GM15510 (cell line): Measurements from ENCODE around the gene MYH10.

Experiments used
- POLR2A ChIP-seq: IDR thresholded peaks from 3 replicates; pipeline ENCODE4 v1.6.1; 2011; ENCODE audit warnings: borderline replicate concordance; ENCODE audit not compliant: insufficient read length; ENCODE audit errors: extremely low read depth

MYH10 gene

GRCh38 chr17:8654822-8655221 lies 24.3 kb upstream of the MYH10 start:
- TF ChIP-seq POLR2A, result no peak

- TF ChIP-seq POLR2A, result no peak
Measured at GRCh38 chr17:8651013-8651412, 20.5 kb upstream of the MYH10 start.

DNA sequence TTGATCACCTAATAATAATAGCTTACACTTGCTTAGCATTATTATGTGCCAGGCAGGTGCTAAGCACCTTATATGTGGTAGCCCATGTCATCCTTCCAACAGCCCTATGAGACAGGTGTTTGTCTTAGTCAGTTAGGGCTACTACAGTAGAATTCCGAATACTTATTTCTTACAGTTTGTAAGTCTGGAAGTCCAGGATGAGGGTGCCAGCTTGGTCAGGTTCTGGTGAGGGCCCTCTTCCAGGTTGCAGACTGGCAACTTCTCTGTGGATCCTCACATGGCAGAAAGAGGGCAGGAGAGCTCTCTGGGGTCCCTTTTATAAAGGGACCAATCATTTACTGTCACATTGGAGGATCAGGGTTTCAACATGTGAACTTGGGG lies 19.6 kb upstream of the MYH10 start:
- no peak for TF ChIP-seq POLR2A

- TF ChIP-seq POLR2A, result no peak
Measured at GRCh38 chr17:8649157-8650118, 18.9 kb upstream of the MYH10 start.

DNA sequence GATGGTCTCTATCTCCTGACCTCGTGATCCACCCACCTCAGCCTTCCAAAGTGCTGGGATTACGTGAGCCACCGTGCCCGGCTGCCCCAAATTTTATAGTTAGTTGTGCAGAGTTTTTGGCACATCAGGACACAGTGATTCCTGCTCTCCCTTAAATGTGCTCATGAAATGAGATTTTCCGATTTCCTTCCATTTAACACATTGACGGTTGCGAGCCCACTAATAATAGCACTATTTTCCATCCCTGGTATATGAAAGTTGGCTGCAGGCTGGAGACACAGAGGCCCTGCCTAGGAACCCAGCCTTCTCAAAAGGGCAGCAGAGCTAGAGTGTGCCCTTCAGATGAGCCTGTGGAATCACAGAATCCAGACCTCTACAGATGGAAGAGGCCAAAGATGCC lies 17.4 kb upstream of the MYH10 start:
- no peak for TF ChIP-seq POLR2A

- no peak for TF ChIP-seq POLR2A
Measured at GRCh38 chr17:8647202-8647601, 16.7 kb upstream of the MYH10 start.

- TF ChIP-seq POLR2A, result no peak
Measured at GRCh38 chr17:8644507-8644902, 14.0 kb upstream of the MYH10 start.

DNA sequence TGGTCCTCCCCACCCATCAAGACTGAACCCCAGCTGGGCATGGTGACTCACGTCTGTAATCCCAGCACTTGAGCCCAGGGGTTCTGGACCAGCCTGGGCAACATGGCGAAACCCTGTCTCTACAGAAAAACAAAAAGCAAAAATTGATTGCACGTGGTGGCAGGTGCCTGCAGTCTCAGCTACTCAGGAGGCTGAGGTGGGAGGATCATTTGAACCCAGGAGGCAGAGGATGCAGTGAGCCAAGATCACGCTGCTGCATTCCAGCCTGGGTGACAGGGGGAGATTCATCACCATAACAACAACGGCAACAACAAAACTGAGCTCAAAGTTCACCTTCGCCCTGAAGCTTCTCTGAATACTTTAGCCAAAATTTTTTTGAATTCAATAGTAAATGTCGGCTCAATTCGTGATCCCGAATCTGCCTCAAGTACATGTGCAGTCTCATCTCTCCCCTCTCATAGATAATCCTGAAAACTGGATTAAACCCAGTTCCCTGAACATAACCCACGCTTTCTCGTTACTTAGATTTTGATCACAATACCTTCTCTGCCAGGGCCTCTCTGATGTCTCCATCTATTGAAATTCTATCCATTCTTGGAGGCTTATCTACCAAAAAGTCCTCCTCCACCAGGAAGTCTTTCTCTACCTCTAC lies 13.5 kb upstream of the MYH10 start:
- TF ChIP-seq POLR2A, result no peak

GRCh38 chr17:8639709-8640108 lies 9.2 kb upstream of the MYH10 start:
- TF ChIP-seq POLR2A, result no peak

DNA sequence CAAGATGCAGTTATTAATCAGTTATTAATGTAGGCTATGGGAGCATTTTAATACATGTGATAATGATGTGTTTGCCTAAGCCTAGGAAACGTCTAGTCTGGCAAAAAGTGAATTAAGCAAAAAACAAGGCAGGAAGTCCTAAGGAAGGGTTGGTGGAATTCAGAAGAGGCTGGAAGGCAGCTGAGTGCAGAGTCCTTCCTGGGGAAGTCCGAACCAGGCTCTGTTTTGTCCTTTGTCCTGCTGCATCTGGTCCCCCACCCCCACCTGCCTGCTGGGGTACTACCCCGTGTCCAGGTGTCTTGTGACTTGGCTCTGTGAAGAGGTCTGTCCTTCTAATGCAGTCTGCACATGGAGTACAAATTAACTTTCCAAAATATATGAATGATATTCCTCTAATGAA lies 1.5 kb upstream of the MYH10 start:
- no peak for TF ChIP-seq POLR2A

DNA sequence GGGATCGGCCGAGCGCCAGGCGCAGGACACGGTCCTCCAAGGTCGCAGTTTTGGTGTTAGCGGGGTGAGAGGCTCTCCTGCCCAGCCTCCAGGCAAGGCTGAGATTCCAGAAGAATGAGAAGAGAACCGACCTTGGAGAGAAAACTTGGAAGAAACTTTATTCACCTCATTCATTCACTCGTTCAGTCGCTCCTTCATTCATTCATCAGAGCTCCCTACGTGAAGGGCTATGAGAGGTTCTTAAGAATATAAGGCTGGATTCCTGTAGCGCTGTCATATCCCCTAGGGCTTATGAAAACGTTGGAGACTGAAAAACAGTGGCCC lies 991 bp upstream of the MYH10 start:
- TF ChIP-seq POLR2A, result no peak

GRCh38 chr17:8630802-8631553 lies 453 bp upstream of the MYH10 start:
- TF ChIP-seq POLR2A, result no peak

- no peak for TF ChIP-seq POLR2A
Measured at GRCh38 chr17:8629371-8630226, 926 bp downstream of the MYH10 start.

DNA sequence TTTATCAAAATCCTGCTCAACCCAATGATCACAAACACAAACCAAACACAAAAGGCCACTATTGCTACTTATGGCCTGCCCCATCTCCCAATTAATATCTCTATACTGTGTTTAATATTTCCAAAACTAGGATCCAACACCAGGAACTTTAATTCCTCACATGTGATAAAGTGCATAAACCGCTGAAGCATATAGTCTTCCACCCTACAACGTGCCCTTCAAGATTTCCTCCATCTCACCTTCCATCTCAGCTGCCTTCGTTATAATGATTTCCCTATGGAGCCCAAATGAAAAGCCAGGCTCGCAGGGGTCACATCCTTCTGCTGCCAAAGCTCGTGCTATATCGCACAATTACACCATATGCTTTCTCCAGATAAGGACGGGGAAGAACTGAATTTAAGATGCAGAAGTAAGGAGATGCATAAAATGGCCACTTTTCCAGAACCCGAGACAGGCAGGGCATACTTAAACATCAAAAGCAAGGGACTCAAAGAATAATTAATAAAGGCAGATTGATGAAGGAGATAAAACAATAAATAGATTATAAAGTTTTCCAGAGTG lies 1.8 kb downstream of the MYH10 start:
- no peak for TF ChIP-seq POLR2A
